HL-60 (cell line): Measurements from ENCODE around the gene LRGUK.

Experiments
- GABPA ChIP-seq: IDR thresholded peaks from 2 replicates; pipeline ENCODE4 v1.6.1; 2012; ENCODE audit warnings: low read depth
- TF ChIP-seq, protein P1 (sequence below): IDR thresholded peaks from one replicate; pipeline ENCODE4 v1.5.1; 2011; ENCODE audit warnings: low read length, control low read depth, inconsistent platforms; ENCODE audit not compliant: insufficient read depth
- TF ChIP-seq, protein P2 (sequence below): IDR thresholded peaks from 2 replicates; pipeline ENCODE4 v1.6.1; 2012; ENCODE audit warnings: low read depth; ENCODE audit not compliant: insufficient replicate concordance

DNA sequence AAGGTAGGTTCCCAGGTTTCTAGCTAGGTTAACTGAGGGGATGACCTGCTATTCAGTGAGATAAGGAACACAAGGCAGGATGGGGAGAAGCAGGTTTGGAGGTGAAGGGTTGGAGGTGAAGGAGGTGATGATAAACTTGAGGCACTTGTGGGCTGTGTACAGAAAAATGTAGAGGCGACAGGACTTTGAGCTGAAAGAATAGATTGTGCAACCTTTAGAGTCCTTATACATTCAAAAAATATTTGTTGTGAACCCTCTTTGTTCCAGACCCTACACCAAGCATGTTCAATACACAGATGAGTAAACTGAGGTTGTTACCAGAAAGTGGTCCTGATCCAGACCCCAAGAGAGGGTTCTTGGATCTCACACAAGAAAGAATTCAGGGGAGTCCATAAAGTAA lies 45.4 kb upstream of the LRGUK start:
- TF ChIP-seq, protein P1, sequence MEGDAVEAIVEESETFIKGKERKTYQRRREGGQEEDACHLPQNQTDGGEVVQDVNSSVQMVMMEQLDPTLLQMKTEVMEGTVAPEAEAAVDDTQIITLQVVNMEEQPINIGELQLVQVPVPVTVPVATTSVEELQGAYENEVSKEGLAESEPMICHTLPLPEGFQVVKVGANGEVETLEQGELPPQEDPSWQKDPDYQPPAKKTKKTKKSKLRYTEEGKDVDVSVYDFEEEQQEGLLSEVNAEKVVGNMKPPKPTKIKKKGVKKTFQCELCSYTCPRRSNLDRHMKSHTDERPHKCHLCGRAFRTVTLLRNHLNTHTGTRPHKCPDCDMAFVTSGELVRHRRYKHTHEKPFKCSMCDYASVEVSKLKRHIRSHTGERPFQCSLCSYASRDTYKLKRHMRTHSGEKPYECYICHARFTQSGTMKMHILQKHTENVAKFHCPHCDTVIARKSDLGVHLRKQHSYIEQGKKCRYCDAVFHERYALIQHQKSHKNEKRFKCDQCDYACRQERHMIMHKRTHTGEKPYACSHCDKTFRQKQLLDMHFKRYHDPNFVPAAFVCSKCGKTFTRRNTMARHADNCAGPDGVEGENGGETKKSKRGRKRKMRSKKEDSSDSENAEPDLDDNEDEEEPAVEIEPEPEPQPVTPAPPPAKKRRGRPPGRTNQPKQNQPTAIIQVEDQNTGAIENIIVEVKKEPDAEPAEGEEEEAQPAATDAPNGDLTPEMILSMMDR, result no peak
- TF ChIP-seq, protein P2, sequence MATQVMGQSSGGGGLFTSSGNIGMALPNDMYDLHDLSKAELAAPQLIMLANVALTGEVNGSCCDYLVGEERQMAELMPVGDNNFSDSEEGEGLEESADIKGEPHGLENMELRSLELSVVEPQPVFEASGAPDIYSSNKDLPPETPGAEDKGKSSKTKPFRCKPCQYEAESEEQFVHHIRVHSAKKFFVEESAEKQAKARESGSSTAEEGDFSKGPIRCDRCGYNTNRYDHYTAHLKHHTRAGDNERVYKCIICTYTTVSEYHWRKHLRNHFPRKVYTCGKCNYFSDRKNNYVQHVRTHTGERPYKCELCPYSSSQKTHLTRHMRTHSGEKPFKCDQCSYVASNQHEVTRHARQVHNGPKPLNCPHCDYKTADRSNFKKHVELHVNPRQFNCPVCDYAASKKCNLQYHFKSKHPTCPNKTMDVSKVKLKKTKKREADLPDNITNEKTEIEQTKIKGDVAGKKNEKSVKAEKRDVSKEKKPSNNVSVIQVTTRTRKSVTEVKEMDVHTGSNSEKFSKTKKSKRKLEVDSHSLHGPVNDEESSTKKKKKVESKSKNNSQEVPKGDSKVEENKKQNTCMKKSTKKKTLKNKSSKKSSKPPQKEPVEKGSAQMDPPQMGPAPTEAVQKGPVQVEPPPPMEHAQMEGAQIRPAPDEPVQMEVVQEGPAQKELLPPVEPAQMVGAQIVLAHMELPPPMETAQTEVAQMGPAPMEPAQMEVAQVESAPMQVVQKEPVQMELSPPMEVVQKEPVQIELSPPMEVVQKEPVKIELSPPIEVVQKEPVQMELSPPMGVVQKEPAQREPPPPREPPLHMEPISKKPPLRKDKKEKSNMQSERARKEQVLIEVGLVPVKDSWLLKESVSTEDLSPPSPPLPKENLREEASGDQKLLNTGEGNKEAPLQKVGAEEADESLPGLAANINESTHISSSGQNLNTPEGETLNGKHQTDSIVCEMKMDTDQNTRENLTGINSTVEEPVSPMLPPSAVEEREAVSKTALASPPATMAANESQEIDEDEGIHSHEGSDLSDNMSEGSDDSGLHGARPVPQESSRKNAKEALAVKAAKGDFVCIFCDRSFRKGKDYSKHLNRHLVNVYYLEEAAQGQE, result no peak
- no peak for TF ChIP-seq GABPA
